ENCODE measurements around the gene ATP11A. TPM values are rescaled to one million over a fixed set of nuclear protein-coding genes. Genes with fewer than 3 reads are reported as not detected.

Gene ATP11A
- total and polyA plus RNA-seq, 2 experiments from 2014 or later = 12.3 to 52.6 TPM

- Mint-ChIP-seq H3K4me3 (no peak overlapping the region; the same call in 2 of the 3 replicates), H3K4me1 (peaks cover 7% of the 10 kb centered on the region), H3K27me3 (ENCODE audit: insufficient read depth, low read depth, poor library complexity) (peaks cover 20% of the 10 kb centered on the region), H3K9me3 (no peaks in the 10 kb centered on the region; the same call in 2 of the 3 replicates), H3K36me3 (ENCODE audit: low read depth) (peaks cover 39% of the 10 kb centered on the region), H3K27ac (no peak overlapping the region)
- H3K4me3 ChIP-seq = no peak overlapping the region
- H3K4me2 ChIP-seq = no peak overlapping the region
- no peaks in the 10 kb centered on the region for H3K79me2 ChIP-seq (replicated peaks; ENCODE audit: insufficient read depth)
- no peak for TF ChIP-seq REST (IDR thresholded peaks at IDR 0.05; ENCODE audit: unreplicated experiment)
- no peak for TF ChIP-seq NANOG (IDR thresholded peaks at IDR 0.05; ENCODE audit: borderline replicate concordance)
- no peak for TF ChIP-seq CREB1 (CRISPR knock-in tag; IDR thresholded peaks at IDR 0.05; ENCODE audit: low read depth)
- no peak for TF ChIP-seq CTCF (conservative IDR thresholded peaks at IDR 0.05; ENCODE audit: low read depth in 2 of 2)
- H3K4me1 ChIP-seq (ENCODE audit: insufficient read depth) = no peaks in the 10 kb centered on the region
- no peaks in the 10 kb centered on the region for H4K20me1 ChIP-seq (replicated peaks; ENCODE audit: insufficient read depth)
- DNase-seq (ENCODE audit: low spot score) (no peak), ATAC-seq (no peak)
- H3K27ac ChIP-seq (ENCODE audit: low read depth) = no peak overlapping the region
- no peaks in the 10 kb centered on the region for H3K9me2 ChIP-seq (ENCODE audit: insufficient read depth)
- no peak overlapping the region for H2AFZ ChIP-seq
- H3K27me3 ChIP-seq (ENCODE audit: insufficient read depth) = no peaks in the 10 kb centered on the region
- no peaks in the 10 kb centered on the region for H3F3A ChIP-seq (replicated peaks; ENCODE audit: low read depth)
- no peaks in the 10 kb centered on the region for H3K36me3 ChIP-seq (ENCODE audit: insufficient read depth)
These were observed 188.4 kb downstream of the ATP11A start for GRCh38 chr13:112877976-112878955.

GRCh38 chr13:112879283-112879833, 189.5 kb downstream of the ATP11A start:
- H3K4me1 ChIP-seq (ENCODE audit: insufficient read depth) = no peaks in the 10 kb centered on the region
- H3K4me1 Mint-ChIP-seq = no peaks in the 10 kb centered on the region; the same call in 2 of the 3 replicates
- DNase-seq (ENCODE audit: low spot score) (no peak), ATAC-seq (no peak)
- no peaks in the 10 kb centered on the region for H3K79me2 ChIP-seq (replicated peaks; ENCODE audit: insufficient read depth)
- no peak overlapping the region for H3K4me2 ChIP-seq
- H3K36me3 ChIP-seq (ENCODE audit: insufficient read depth) = no peaks in the 10 kb centered on the region
- H3K36me3 Mint-ChIP-seq (ENCODE audit: low read depth) = peaks cover 33% of the 10 kb centered on the region
- H3K27me3 Mint-ChIP-seq (ENCODE audit: insufficient read depth, low read depth, poor library complexity) = peaks cover 17% of the 10 kb centered on the region
- no peak overlapping the region for H3K27ac ChIP-seq (ENCODE audit: low read depth)
- H3K27ac Mint-ChIP-seq = no peak overlapping the region
- no peaks in the 10 kb centered on the region for H3K9me3 Mint-ChIP-seq
- no peaks in the 10 kb centered on the region for H3K27me3 ChIP-seq (ENCODE audit: insufficient read depth)
- no peaks in the 10 kb centered on the region for H3F3A ChIP-seq (replicated peaks; ENCODE audit: low read depth)
- H3K4me3 Mint-ChIP-seq = no peak overlapping the region
- no peak overlapping the region for H3K4me3 ChIP-seq
- H4K20me1 ChIP-seq (replicated peaks; ENCODE audit: insufficient read depth) = no peaks in the 10 kb centered on the region
- no peaks in the 10 kb centered on the region for H3K9me2 ChIP-seq (ENCODE audit: insufficient read depth)
- no peak overlapping the region for H2AFZ ChIP-seq
- no peak for TF ChIP-seq CREB1 (CRISPR knock-in tag; IDR thresholded peaks at IDR 0.05; ENCODE audit: low read depth)
- no peak for TF ChIP-seq STAT1 (IDR thresholded peaks at IDR 0.05; ENCODE audit: unreplicated experiment)
- TF ChIP-seq NANOG (IDR thresholded peaks at IDR 0.05; ENCODE audit: borderline replicate concordance) = no peak
- no peak for TF ChIP-seq ZNF114 (CRISPR knock-in tag; IDR thresholded peaks at IDR 0.05)
- no peak for TF ChIP-seq ZNF331 (CRISPR knock-in tag; IDR thresholded peaks at IDR 0.05; ENCODE audit: low read depth)

Measured in GM23338 (cell line).